Endothelial cell of umbilical vein (primary cell): Measurements from ENCODE around the gene EPSTI1. TPM values are rescaled to one million over a fixed set of nuclear protein-coding genes. Genes with fewer than 3 reads are reported as not detected.

ENCODE experiments used
- BruUV-seq: library from RNA; stranded (reverse); fragments of 400-500 nt; replicated peaks from 2 replicates; lab custom pipeline; 2021; lab: Mats Ljungman, UMichigan
- CTCF ChIA-PET: fragments of 300-600, 350-600 bp; sonication (Branson Sonifier 250); formaldehyde crosslinking; loops from one replicate; lab custom pipeline; 2021; ENCODE audit warnings: antibody characterized with exemption, inconsistent platforms; lab: Charles Lee
- POLR2A ChIA-PET: fragments of 300-600, 350-600 bp; sonication (Branson Sonifier 250); formaldehyde crosslinking; loops from one replicate; lab custom pipeline; 2021; ENCODE audit warnings: antibody characterized with exemption, inconsistent platforms; lab: Charles Lee
- DNase-seq: peaks from one replicate; pipeline ENCODE4 v3.0.0-alpha.2; 2011; ENCODE audit warnings: low read depth, low spot score
- FAIRE-seq: peaks from 2 replicates; lab custom pipeline; 2011; peaks lifted over from hg19 to GRCh38; lab: Jason Lieb, UNC
- H2AFZ ChIP-seq: 2 replicates; pipeline ENCODE4 v1.6.0; 2012; ENCODE audit warnings: low read depth, low read length, control low read depth, inconsistent platforms
- H3K27ac ChIP-seq: 2 replicates; pipeline ENCODE4 v1.5.1; 2011; ENCODE audit warnings: low read depth, mild to moderate bottlenecking, control low read depth, low read length, moderate library complexity; ENCODE audit not compliant: insufficient read depth
- H3K27me3 ChIP-seq, 2 experiments: 2 replicates each; pipeline versions ENCODE4 v1.6.0 to v1.6.1; 2011; ENCODE audit warnings: low read length in 2 of 2, mixed read lengths in 1 of 2; ENCODE audit not compliant: control insufficient read depth in 2 of 2, insufficient read depth in 2 of 2
- H3K36me3 ChIP-seq, 2 experiments: 2 replicates in 1 of 2; 3 replicates in 1 of 2; pipeline ENCODE4 v1.5.1; 2011; ENCODE audit warnings: low read length in 2 of 2, mild to moderate bottlenecking in 1 of 2, moderate library complexity in 1 of 2; ENCODE audit not compliant: control insufficient read depth in 2 of 2, insufficient read depth in 2 of 2; ENCODE audit errors: extremely low read depth in 1 of 2
- H3K4me1 ChIP-seq: 3 replicates; pipeline ENCODE4 v1.5.1; 2011; ENCODE audit warnings: mild to moderate bottlenecking, low read length; ENCODE audit not compliant: control insufficient read depth, insufficient read depth; ENCODE audit errors: extremely low read depth
- H3K4me2 ChIP-seq: 2 replicates; pipeline ENCODE4 v1.6.1; 2011; ENCODE audit warnings: low read length, control low read depth, mixed read lengths; ENCODE audit not compliant: insufficient read depth
- H3K4me3 ChIP-seq, 3 experiments: fragments of 200-600 bp in 1 of 3; sonication (generic), shearing (Covaris generic) in 1 of 3; replicated peaks in 1 of 3; 2 replicates each; pipeline ENCODE4 v1.5.1; 2011 to 2016; ENCODE audit warnings: control low read depth in 3 of 3, low read length in 3 of 3, mild to moderate bottlenecking in 2 of 3, inconsistent platforms in 1 of 3, low read depth in 1 of 3, moderate library complexity in 1 of 3; ENCODE audit not compliant: insufficient read depth in 1 of 3
- H3K79me2 ChIP-seq: 2 replicates; pipeline ENCODE4 v1.6.0; 2012; ENCODE audit warnings: low read length, inconsistent platforms; ENCODE audit not compliant: control insufficient read depth, insufficient read depth
- H3K9ac ChIP-seq: replicated peaks from 2 replicates; pipeline ENCODE3; 2011; ENCODE audit warnings: low read length, control low read depth; ENCODE audit not compliant: insufficient read depth; ENCODE audit errors: extremely low read depth
- H3K9me1 ChIP-seq: replicated peaks from 3 replicates; pipeline ENCODE4 v1.6.0; 2011; ENCODE audit warnings: mild to moderate bottlenecking, low read length; ENCODE audit not compliant: control insufficient read depth, insufficient read depth; ENCODE audit errors: extremely low read depth
- H3K9me3 ChIP-seq: replicated peaks from 2 replicates; pipeline ENCODE4 v1.5.1; 2012; ENCODE audit warnings: low read length, inconsistent platforms; ENCODE audit not compliant: control insufficient read depth, insufficient read depth
- H4K20me1 ChIP-seq: replicated peaks from 2 replicates; pipeline ENCODE3; 2011; ENCODE audit warnings: mild to moderate bottlenecking, low read length; ENCODE audit not compliant: control insufficient read depth, insufficient read depth; ENCODE audit errors: extremely low read depth
- EZH2 ChIP-seq: IDR thresholded peaks from 2 replicates; pipeline ENCODE4 v1.6.1; 2012; ENCODE audit warnings: borderline replicate concordance, low read depth, mild to moderate bottlenecking, moderate library complexity, low read length, inconsistent platforms; ENCODE audit not compliant: severe bottlenecking
- FOS ChIP-seq: IDR thresholded peaks from 2 replicates; pipeline ENCODE4 v1.6.1; 2011; ENCODE audit warnings: mild to moderate bottlenecking, low read length, moderate library complexity, borderline replicate concordance; ENCODE audit not compliant: insufficient read depth
- GATA2 ChIP-seq: IDR thresholded peaks from 2 replicates; pipeline ENCODE4 v1.7.0; 2011; ENCODE audit warnings: low read depth, mild to moderate bottlenecking, moderate library complexity, mixed read lengths, low read length; ENCODE audit not compliant: insufficient read length, insufficient read depth
- JUN ChIP-seq: IDR thresholded peaks from 2 replicates; pipeline ENCODE4 v1.6.1; 2011; ENCODE audit warnings: borderline replicate concordance, low read depth; ENCODE audit not compliant: insufficient read length, insufficient read depth
- MAX ChIP-seq: IDR thresholded peaks from 2 replicates; pipeline ENCODE4 v1.6.1; 2011; ENCODE audit not compliant: insufficient read depth, insufficient read length
- MYC ChIP-seq: IDR thresholded peaks from one replicate; pipeline ENCODE4 v1.6.1; 2011; ENCODE audit warnings: mild to moderate bottlenecking, low read depth, low read length
- POLR2A ChIP-seq: IDR thresholded peaks from 2 replicates; pipeline ENCODE4 v1.6.1; 2012; ENCODE audit warnings: low read depth, mild to moderate bottlenecking, control low read depth, low read length
- POLR2AphosphoS5 ChIP-seq: IDR thresholded peaks from 2 replicates; pipeline ENCODE4 v1.6.1; 2012; ENCODE audit warnings: low read depth, mild to moderate bottlenecking, control low read depth, low read length, moderate library complexity; ENCODE audit not compliant: insufficient read depth
- dilution Hi-C: fragments of 300-500 bp; cut with MboI; formaldehyde crosslinking; loops from one replicate; pipeline ENCODE4 v1.15.0; 2019; ENCODE audit warnings: low sequenced_read_pairs; ENCODE audit not compliant: extremely low pct_ligation_motif_present
- intact Hi-C: fragments of 100-400 bp; cut with micrococcal nuclease; formaldehyde crosslinking; loops from one replicate; pipeline ENCODE4 v1.10.0; 2022
- polyA plus RNA-seq, 4 experiments: library from polyadenylated mRNA; depleted of rRNA in 3 of 4; stranded (reverse) in 3 of 4; unstranded in 1 of 4; fragments of >200 nt; gene quantifications; 2 replicates each; pipeline versions ENCODE4 v1.2.1 to v1.2.3, GENCODE V29; 2011 to 2012; ENCODE audit warnings: missing spikeins in 1 of 4
- total RNA-seq: library from RNA; stranded (reverse); gene quantifications from 2 replicates; pipeline ENCODE4 v1.2.3, GENCODE V29; 2021
- TF ChIP-seq, protein P1 (sequence below), 2 donors: IDR thresholded peaks; 1 replicate in 1 of 2; 2 replicates in 1 of 2; pipeline ENCODE4 v1.5.1; 2011; ENCODE audit warnings: low read length in 2 of 2, mild to moderate bottlenecking in 2 of 2, moderate library complexity in 2 of 2, control low read depth in 1 of 2, inconsistent platforms in 1 of 2, low read depth in 1 of 2; ENCODE audit not compliant: insufficient read depth in 1 of 2; ENCODE audit errors: extremely low read depth in 1 of 2

Gene EPSTI1
- total and polyA plus RNA-seq, 2 donors (not counting 3 experiments of a cell fraction or from before 2014, with no cell fraction given), result 0.77 to 3.1 TPM

DNA sequence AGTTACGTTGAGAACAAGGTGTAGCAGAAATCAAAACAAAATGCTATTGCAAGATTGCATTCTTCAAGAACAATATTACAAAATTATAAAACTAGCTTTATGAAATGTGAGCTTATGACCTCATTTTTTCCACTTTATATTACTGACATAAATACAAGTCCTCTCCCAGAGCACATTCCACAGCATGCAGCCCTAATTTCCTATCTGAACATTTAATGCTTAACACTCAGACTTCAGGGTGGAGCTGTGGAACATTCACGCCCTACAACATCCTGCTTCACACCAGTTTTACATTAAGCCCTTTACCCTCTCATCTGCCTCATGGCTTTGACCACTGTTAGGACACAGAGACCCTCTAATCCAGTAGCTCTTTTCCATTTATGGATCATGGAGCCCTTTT, 65.5 kb downstream of the EPSTI1 start:
- no peak overlapping the region for H3K9ac ChIP-seq
- H3K27me3 ChIP-seq, result peaks cover 2 to 6% of the 10 kb centered on the region in 2 experiments
- DNase-seq (peak; percentile 2), FAIRE-seq (no peak)
- POLR2A ChIA-PET, result no interaction called here
- H4K20me1 ChIP-seq, result no peaks in the 10 kb centered on the region
- CTCF ChIA-PET, result interaction anchor here (1.3 kb wide), 1 partner anchor 37 kb away, joined by 3 read pairs; no protein-coding TSS in a partner anchor
- H3K36me3 ChIP-seq, result no peaks in the 10 kb centered on the region
- H3K27ac ChIP-seq, result no peak overlapping the region
- H3K4me3 ChIP-seq, result no peak overlapping the region
- intact Hi-C loops (no loop called here), dilution Hi-C loops (no loop called here)
- H3K4me2 ChIP-seq, result no peak overlapping the region
- no peaks in the 10 kb centered on the region for H3K4me1 ChIP-seq
- H2AFZ ChIP-seq, result no peak overlapping the region
- H3K79me2 ChIP-seq, result no peaks in the 10 kb centered on the region
- BruUV-seq, result no TSS peak
- no peaks in the 10 kb centered on the region for H3K9me1 ChIP-seq
- no peak for TF ChIP-seq POLR2A
- TF ChIP-seq MAX, result no peak
- TF ChIP-seq GATA2, result no peak
- no peak for TF ChIP-seq EZH2
- no peak for TF ChIP-seq JUN
- TF ChIP-seq FOS, result no peak
- TF ChIP-seq, protein P1, sequence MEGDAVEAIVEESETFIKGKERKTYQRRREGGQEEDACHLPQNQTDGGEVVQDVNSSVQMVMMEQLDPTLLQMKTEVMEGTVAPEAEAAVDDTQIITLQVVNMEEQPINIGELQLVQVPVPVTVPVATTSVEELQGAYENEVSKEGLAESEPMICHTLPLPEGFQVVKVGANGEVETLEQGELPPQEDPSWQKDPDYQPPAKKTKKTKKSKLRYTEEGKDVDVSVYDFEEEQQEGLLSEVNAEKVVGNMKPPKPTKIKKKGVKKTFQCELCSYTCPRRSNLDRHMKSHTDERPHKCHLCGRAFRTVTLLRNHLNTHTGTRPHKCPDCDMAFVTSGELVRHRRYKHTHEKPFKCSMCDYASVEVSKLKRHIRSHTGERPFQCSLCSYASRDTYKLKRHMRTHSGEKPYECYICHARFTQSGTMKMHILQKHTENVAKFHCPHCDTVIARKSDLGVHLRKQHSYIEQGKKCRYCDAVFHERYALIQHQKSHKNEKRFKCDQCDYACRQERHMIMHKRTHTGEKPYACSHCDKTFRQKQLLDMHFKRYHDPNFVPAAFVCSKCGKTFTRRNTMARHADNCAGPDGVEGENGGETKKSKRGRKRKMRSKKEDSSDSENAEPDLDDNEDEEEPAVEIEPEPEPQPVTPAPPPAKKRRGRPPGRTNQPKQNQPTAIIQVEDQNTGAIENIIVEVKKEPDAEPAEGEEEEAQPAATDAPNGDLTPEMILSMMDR (IDR thresholded peaks at IDR 0.05; ENCODE audit: extremely low read depth in 1 of 2, insufficient read depth in 1 of 2, low read depth in 1 of 2, low read length in 2 of 2), result no peak
- no peak for TF ChIP-seq MYC
- no peak for TF ChIP-seq POLR2AphosphoS5
- no peaks in the 10 kb centered on the region for H3K9me3 ChIP-seq
